GM23338 (cell line): Measurements from ENCODE around the gene MYOT.

Experiments
- CREB1 ChIP-seq: fragments of 250-450 bp; sonication (Bioruptor Pico); IDR thresholded peaks from 2 replicates; pipeline ENCODE4 v1.5.0; 2020; ENCODE audit warnings: low read depth, mild to moderate bottlenecking, moderate library complexity
- CTCF ChIP-seq, 2 experiments: fragments of 200-600 bp in 1 of 2; sonication (generic) in 1 of 2; conservative IDR thresholded peaks; 2 replicates each; pipeline versions ENCODE4 v1.5.1 to v1.6.1; 2016 to 2017; ENCODE audit warnings: antibody characterized with exemption in 2 of 2, low read depth in 2 of 2, mild to moderate bottlenecking in 2 of 2, moderate library complexity in 1 of 2
- ETS1 ChIP-seq: IDR thresholded peaks from 2 replicates; pipeline ENCODE4 v1.6.1; 2016; ENCODE audit warnings: antibody characterized with exemption
- EZH2 ChIP-seq: fragments of 200-600 bp; sonication (generic); IDR thresholded peaks from one replicate; pipeline ENCODE4 v1.8.0; 2017; ENCODE audit warnings: antibody characterized with exemption, mild to moderate bottlenecking, low read depth; ENCODE audit not compliant: unreplicated experiment
- EZH2phosphoT487 ChIP-seq: fragments of 200-600 bp; sonication (generic); IDR thresholded peaks from one replicate; pipeline ENCODE4 v1.8.1; 2018; ENCODE audit warnings: antibody characterized with exemption; ENCODE audit not compliant: unreplicated experiment
- JUNB ChIP-seq: IDR thresholded peaks from one replicate; pipeline ENCODE4 v1.6.1; 2016; ENCODE audit warnings: antibody characterized with exemption; ENCODE audit not compliant: unreplicated experiment
- NANOG ChIP-seq: IDR thresholded peaks from 2 replicates; pipeline ENCODE4 v1.6.1; 2016; ENCODE audit warnings: antibody characterized with exemption, borderline replicate concordance
- POLR2AphosphoS5 ChIP-seq: IDR thresholded peaks from 2 replicates; pipeline ENCODE4 v1.6.1; 2016; ENCODE audit warnings: antibody characterized with exemption, low read depth
- REST ChIP-seq: IDR thresholded peaks from one replicate; pipeline ENCODE4 v1.6.1; 2018; ENCODE audit warnings: antibody characterized with exemption; ENCODE audit not compliant: unreplicated experiment
- ZNF114 ChIP-seq: fragments of 250-450 bp; sonication (Bioruptor Pico); IDR thresholded peaks from 2 replicates; pipeline ENCODE4 v1.5.0; 2020; ENCODE audit warnings: mild to moderate bottlenecking, moderate library complexity

GRCh38 chr5:137899493-137899892 is 31.8 kb downstream of the MYOT start:
- no peak for TF ChIP-seq EZH2
- no peak for TF ChIP-seq CTCF (conservative IDR thresholded peaks at IDR 0.05; ENCODE audit: low read depth in 2 of 2)
- no peak for TF ChIP-seq ZNF114
- TF ChIP-seq POLR2AphosphoS5: no peak
- no peak for TF ChIP-seq CREB1
- no peak for TF ChIP-seq EZH2phosphoT487
- TF ChIP-seq JUNB: no peak
- no peak for TF ChIP-seq NANOG
- no peak for TF ChIP-seq REST
- TF ChIP-seq ETS1: no peak
